HG02981 (cell line): ENCODE measurements around the gene MZT2B.
A peak's percentile ranks its signal among the peaks of the same experiment; 100 is the strongest.
"Not testable (repeated sequence)": the region's sequence is repeated elsewhere in the genome, so short reads cannot be mapped to it uniquely, and the experiment has no call there.

Source experiments
- ATAC-seq: cut with Tn5 transposase; IDR thresholded peaks from one replicate; pipeline ENCODE4 v1.9.1; 2021; ENCODE audit warnings: mild to moderate bottlenecking, moderate library complexity; ENCODE audit not compliant: unreplicated experiment

The MZT2B gene

GRCh38 chr2:130181880-130182682, at the start of gene MZT2B:
Gene MZT2B (plus strand): TSS chr2:130182262. CDS start chr2:130182283, 21 bp downstream.
- peak; percentile 85 for ATAC-seq

DNA sequence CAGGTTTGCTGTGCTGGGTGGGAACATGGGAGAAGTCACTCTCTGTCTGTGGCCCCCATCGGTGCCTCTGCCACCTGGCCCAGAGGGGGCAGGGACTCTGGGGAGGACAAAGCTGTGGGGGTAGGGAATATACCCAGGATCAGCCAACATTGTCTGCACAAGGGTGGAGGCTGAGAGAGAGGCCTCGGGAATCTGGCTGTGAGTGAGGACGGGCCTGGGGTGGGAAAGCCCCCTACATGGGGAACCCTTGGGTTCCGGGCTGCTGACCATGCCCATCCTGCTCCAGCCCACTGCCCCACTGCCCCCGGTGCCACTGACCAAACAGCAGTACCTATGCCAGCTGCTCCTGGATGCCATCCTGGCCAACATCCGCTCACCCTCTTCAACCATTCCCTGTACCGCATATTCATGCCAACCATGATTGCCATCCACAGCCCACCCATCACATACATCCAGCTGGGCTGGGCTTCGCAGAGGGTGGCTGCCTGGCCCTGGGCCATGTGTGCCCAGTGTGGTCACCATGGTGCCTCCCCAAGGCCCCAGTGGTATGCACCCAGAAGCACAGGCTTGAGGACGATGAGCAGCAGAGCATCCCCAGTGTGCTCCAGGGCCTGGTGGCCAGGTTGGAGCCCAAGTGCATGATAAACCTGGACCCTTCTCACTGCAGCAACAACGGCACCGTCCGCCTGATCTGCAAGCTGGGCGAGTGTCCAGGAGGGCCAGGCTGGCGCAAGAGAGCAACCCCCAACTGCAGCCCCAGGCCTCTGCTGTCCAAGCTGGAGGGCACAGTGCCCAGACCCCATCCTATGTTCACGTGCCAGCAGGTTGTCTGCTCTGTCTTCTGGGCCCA, 46.1 kb upstream of the MZT2B start:
- no peak for ATAC-seq

DNA sequence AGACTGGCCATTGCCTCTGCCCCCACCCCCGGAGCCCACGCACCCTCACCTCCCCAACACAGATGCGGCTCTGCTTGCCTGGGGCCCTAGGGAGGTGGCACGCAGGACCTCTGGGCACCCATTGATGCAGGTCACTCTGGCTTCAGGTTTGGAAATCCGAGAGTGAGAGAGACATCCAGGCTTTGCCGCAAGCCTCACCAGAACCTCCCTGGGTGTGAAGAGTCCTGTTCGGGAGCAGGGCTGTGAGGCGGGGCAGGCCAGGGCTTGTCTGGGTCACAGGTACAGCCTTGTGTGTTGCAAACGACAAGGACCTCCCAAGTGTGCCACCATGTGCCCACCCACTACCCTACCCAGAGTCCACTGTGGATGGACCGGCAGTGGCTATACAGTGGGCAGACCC, 45.5 kb upstream of the MZT2B start:
- not testable (repeated sequence) for ATAC-seq

GRCh38 chr2:130137118-130137517, 44.9 kb upstream of the MZT2B start:
- not testable (repeated sequence) for ATAC-seq

DNA sequence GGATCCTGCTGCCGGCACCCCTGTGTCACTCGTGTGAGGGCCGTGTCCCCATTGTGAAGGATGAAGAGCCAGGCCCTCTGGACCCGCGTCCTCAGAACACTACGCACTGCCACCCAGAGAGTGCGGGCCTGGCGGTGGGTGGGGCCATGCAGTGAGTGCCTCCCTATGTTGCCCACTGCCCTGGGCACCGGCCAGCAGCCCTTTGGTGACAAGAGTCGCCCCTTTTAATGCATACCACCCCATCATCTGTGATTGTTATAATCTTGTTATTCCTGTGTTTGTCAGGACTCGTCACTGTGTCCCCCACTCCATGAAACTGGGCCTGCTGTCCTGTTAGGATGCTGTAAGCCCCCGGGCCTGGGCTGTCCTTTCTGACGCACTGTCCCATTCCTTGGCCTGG, 43.7 kb upstream of the MZT2B start:
- ATAC-seq = not testable (repeated sequence)

DNA sequence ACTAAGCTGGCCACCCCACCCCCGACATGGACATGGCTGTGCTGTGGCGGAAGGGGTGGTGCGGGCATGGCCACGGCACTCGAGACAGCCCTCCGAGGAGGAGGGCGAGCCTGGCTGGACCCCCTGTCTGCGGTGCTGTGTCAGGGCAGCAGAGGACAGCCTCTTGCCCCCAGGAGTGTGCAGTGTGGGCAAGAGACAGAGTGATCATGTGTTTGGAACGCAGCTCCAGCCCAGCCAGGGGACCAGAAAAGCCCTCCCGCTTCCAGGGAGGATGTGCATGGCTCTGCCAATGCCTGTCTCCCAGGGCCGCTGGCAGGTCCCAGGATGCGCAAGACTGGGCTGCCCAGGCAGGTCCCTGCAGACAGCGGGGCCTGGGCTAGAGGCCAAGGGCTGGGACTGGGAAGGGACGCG, 43.2 kb upstream of the MZT2B start:
- ATAC-seq = not testable (repeated sequence)

DNA sequence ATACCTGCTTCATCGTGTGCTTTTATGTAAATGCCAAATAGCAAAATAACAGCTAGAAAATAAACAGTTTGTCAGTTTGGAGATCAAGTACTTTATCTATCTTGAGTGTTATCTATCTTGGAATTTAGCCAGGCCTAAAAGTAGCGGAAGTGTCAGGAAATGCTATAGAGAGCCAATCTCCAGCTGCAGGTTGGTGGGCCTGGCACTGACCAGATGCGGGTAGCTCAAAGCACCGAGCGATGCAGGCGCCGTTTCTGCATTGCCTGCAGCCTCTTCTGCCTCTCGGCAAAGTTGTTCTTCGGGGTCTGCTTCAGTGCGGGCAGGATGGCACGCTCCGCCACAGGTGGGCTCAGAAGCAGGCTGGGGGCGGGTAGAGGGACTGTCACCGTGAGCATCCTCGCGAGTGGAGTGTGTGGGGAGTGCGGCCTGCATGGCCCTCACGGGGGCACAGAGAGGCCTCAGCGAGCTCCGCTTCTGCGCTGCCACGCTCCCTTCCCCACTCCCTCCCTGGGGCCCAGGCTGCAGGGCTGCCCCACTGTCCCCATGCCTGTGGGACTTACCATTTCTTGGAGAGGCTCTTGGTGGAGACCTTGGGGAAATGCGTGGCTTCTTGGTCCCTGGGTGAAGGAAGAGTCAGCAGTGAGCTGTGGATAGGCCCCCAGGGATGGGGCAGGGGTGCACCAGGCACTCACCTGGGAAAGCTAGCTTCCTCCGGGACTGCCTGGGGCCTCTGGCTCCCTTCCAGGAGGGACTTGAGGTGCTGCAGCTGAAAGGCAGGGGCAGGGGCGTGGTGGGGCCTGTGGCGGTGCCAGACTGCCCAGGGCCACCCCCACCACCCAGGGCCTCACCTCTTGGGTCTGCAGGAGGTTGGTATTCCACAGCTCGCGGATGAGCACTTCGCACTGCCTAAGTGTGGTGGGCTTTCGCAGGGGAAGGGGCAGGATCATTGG, 42.5 kb upstream of the MZT2B start:
- ATAC-seq = not testable (repeated sequence)

- ATAC-seq = not testable (repeated sequence)
These were observed 41.5 kb upstream of the MZT2B start for GRCh38 chr2:130140516-130140915.

GRCh38 chr2:130141002-130141401, 41.1 kb upstream of the MZT2B start:
- not testable (repeated sequence) for ATAC-seq

GRCh38 chr2:130141645-130142370, 40.3 kb upstream of the MZT2B start:
- ATAC-seq = not testable (repeated sequence)

DNA sequence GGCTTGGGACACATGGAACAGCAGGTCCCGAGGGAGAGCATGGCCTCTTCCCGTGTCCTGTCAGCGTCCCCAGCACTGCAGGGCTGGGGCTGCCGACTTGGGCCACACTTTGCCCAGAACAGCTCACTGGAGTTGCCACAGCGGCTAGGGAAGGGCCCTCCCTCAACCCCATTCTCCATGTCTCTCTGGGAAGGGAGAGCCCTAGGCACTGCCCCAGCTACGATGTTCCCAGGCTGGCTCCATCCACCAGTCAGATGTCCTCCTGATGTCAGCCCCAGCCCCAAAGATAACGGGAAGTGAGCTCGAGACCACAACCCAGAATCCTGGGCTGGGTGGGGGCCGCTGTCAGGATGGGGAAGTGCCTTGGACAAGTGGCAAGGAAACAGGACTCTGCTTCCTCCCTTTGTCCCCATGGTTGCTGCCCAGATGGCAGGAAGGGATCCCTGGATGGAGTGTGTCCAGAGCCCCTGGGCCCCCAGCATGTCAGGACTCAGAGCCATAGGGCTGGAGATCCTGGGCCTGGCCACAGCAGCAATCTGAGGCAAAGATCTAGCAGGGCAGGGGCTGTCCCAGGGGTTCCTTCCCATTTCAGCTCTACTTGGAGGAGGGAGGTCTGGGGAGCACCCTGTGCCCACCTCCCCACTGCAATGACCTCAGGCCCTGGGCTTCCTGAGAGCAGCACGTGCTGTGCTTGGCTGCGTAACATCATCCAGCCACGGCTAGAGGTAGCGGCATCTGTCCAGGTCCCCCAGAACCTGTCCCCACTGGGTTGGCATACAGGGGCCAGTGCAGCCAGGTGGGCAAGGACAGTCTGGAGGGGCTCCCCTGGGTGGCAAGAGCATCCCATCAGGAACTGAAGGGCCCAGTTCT, 39.4 kb upstream of the MZT2B start:
- not testable (repeated sequence) for ATAC-seq

DNA sequence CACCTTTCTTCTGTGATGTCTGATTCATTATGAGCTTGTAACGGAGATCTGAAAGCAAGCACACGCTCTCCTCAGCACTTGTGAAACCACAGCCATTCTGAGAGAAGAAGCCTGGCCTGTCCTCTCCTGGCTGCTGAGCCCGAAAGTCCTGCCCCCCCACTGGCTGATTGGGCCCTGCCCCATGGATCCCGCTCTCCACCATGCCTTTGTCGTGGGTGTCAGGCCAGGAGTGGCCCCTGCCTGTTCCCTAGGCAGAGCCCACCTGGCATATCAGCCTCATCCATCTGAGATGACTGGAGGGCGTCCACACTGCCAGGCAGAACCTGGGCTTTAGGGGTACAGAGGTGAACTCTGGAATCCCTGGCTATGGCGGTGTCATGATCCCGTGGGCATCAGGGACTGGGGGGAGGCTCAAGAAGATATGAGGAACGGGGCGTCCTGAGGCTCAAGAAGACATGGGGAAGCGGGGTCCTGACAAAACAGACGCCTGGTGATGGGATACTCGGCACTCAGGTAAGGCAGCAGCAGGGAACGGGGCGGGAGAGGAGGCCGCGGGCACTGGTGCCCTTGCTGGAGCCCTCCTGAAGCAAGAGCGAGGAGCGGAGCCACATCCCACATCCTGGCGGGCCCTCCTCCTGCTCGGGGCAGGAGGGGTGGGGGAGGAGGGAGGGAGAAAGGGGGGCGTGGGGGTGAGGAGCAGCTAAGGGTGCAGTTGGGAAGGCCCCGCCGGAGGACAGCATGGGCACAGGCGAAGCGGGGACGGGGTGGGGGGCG, 38.6 kb upstream of the MZT2B start:
- not testable (repeated sequence) for ATAC-seq

DNA sequence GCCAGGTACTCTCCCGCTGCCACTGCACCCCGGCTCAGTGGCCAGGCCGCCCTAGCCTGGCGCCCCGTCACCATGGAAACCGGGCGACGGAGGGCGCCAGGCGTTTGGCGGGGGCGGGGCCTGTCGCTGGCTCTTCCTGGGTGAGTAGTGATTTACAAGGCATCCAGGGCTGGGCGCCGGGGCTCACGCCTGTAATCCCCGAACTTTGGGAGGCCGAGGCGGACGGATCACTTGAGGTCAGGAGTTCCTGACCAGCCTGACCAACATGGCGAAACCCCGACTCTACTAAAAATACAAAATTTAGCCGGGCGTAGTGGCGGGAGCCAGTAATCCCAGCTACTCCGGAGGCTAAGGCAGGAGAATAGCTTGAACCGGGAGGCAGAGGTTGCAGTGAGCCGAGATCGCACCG, 37.1 kb upstream of the MZT2B start, which contains the start of gene CCDC74B:
Gene CCDC74B, minus strand, starts transcription at position 107 of the 409 bp plus-strand sequence. CDS start 116 bp downstream, outside the sequence.
- peak; percentile 91 for ATAC-seq

DNA sequence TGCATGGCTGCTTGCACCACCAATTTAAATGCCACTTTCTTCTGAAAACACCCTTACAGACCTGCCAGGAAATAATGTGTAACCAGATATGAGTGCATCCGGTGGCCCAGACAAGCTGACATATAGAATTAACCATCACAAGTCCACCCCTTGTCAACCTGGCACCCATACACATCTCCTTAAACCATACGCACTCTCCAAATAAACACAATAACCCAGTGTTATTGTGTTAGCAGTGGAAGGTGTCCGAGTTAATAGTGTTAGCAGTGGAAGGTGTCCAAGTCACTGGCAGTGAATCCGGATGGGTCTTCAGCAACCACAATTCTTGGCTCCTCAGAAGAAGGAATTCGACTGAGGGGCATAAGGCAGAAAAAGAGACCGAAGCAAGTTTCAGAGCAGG, 33.5 kb upstream of the MZT2B start:
- ATAC-seq = not testable (repeated sequence)

DNA sequence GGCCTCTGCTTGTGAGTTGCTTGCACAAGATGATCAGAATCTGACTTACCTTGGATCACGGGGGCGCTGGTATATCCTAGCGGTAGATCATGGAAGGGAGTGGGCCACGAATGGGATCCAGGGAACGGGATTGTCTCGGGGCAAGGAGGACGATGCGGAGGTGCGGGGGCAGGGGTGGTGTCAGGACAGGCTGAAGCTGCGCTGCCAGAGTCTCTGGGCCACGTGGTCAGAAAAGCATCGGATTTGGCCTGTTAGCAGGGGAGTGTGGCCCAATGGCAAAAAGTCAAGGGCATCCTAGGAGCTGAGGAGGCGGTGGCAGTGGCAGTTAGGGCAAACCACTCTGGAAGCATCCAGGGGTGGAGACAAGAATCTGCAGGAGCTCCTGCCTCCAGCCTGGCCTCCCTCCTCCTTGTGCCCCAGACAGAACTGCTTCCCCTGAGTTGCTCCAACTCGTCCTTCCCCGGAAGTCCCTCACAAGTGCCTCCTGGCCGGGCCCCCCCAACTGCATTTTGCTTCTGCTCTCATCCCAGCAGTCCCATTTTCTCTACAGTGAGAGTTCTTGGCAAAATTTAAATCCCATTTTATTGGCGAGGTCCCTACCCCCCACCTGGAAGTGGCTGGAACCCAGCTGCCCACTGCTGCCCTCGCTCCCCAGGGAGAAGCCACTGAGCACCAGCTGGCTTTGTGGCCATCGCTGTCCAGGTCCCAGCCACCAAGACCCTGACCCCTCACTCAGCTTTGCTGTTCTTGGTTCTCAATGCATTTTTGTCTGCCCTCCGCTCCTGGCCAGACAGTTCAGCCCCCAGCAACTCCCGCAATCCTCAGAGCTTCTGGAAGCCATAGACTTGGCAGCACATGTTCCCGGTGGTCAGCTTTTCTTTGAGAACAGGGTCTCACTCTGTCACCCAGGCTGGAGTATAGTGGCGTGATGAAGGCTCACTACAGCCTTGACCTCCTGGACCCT, 31.6 kb upstream of the MZT2B start:
- ATAC-seq = no peak

DNA sequence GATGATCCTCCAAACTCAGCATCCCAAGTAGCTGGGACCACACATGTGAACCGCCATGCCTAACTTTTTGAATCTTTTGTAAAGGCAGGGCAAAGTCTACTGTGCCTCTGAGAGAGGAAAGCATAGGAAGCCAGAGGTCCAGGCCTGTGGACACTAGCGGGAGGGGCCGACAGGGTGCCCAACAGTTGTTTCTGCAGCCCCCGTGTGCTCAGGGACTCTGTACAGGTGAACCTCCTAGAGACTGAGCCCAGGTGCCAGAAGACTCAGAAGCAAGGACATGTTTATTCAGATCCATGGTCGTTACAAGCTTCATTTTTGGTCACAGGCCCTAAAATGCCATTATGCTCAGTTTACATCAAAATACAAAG, 30.9 kb upstream of the MZT2B start:
- not testable (repeated sequence) for ATAC-seq
